Neutrophil (primary cell): ENCODE data around the gene MMP17.
"Not testable (repeated sequence)": the region's sequence is repeated elsewhere in the genome, so short reads cannot be mapped to it uniquely, and the experiment has no call there.

ENCODE experiments used
- H3K27ac ChIP-seq: fragments of 200-600 bp; sonication (generic); 2 replicates; pipeline ENCODE4 v1.5.1; 2016; ENCODE audit warnings: mild to moderate bottlenecking, moderate library complexity
- H3K27me3 ChIP-seq: fragments of 200-600 bp; sonication (generic); 2 replicates; pipeline ENCODE4 v1.6.0; 2016; ENCODE audit warnings: mild to moderate bottlenecking
- H3K36me3 ChIP-seq: fragments of 200-600 bp; sonication (generic); 2 replicates; pipeline ENCODE4 v1.5.1; 2017
- H3K4me1 ChIP-seq, 2 experiments: fragments of 200-600 bp in 1 of 2; sonication (generic) in 1 of 2; 1 replicate in 1 of 2; 2 replicates in 1 of 2; pipeline versions ENCODE4 v1.5.1 to v1.6.1; 2013 to 2016; ENCODE audit warnings: low read depth in 1 of 2, low read length in 1 of 2, mild to moderate bottlenecking in 1 of 2, moderate library complexity in 1 of 2; ENCODE audit not compliant: control insufficient read depth in 1 of 2, insufficient read depth in 1 of 2
- H3K4me3 ChIP-seq, 2 experiments: fragments of 200-600 bp in 1 of 2; sonication (generic) in 1 of 2; 1 replicate in 1 of 2; 2 replicates in 1 of 2; pipeline ENCODE4 v1.5.1; 2013 to 2016; ENCODE audit warnings: low read depth in 1 of 2, low read length in 1 of 2, mild to moderate bottlenecking in 1 of 2, moderate library complexity in 1 of 2
- H3K9me3 ChIP-seq: fragments of 200-600 bp; sonication (generic); 2 replicates; pipeline ENCODE4 v1.5.1; 2016
- CTCF ChIP-seq: fragments of 200-600 bp; sonication (generic); IDR thresholded peaks from 2 replicates; pipeline ENCODE4 v1.5.1; 2016; ENCODE audit warnings: antibody characterized with exemption

The MMP17 gene

GRCh38 chr12:131882804-131883520 lies 54.8 kb downstream of the MMP17 start:
- TF ChIP-seq CTCF = no peak
- H3K36me3 ChIP-seq = no peaks in the 10 kb centered on the region
- no peaks in the 10 kb centered on the region for H3K27me3 ChIP-seq
- H3K4me3 ChIP-seq = no peak overlapping the region
- peaks cover 46 to 50% of the 10 kb centered on the region in 2 experiments for H3K4me1 ChIP-seq
- no peaks in the 10 kb centered on the region for H3K9me3 ChIP-seq
- peak overlapping the region; percentile 44 for H3K27ac ChIP-seq

GRCh38 chr12:131883521-131883900 lies 55.3 kb downstream of the MMP17 start:
- Histone ChIP-seq H3K4me1 (peaks cover 41 to 45% of the 10 kb centered on the region in 2 experiments), H3K36me3 (no peaks in the 10 kb centered on the region), H3K27ac (peak overlapping the region; percentile 44), H3K9me3 (no peaks in the 10 kb centered on the region), H3K27me3 (no peaks in the 10 kb centered on the region), H3K4me3 (no peak overlapping the region)
- no peak for TF ChIP-seq CTCF

- not testable (repeated sequence) for H3K36me3 ChIP-seq, H3K4me3 ChIP-seq, H3K27ac ChIP-seq, H3K9me3 ChIP-seq, H3K27me3 ChIP-seq
- H3K4me1 ChIP-seq = peaks cover 25 to 29% of the 10 kb centered on the region in 2 experiments
Measured at GRCh38 chr12:131885076-131885475, 56.9 kb downstream of the MMP17 start.

- TF ChIP-seq CTCF = no peak
- Histone ChIP-seq H3K9me3 (no peaks in the 10 kb centered on the region), H3K4me1 (peaks cover 20 to 24% of the 10 kb centered on the region in 2 experiments), H3K4me3 (no peak overlapping the region), H3K27ac (no peak overlapping the region), H3K27me3 (no peaks in the 10 kb centered on the region), H3K36me3 (no peaks in the 10 kb centered on the region)
Measured at GRCh38 chr12:131885543-131886057, 57.4 kb downstream of the MMP17 start.

- not testable (repeated sequence) for H3K36me3 ChIP-seq, H3K27ac ChIP-seq, H3K4me3 ChIP-seq, H3K9me3 ChIP-seq, H3K27me3 ChIP-seq
- peaks cover 8 to 13% of the 10 kb centered on the region in 2 experiments for H3K4me1 ChIP-seq
Measured at GRCh38 chr12:131891722-131892121, 63.5 kb downstream of the MMP17 start.

- no peaks in the 10 kb centered on the region for H3K36me3 ChIP-seq
- H3K4me3 ChIP-seq = peak overlapping the region in 1 of 2 experiments; percentile 80
- no peaks in the 10 kb centered on the region for H3K27me3 ChIP-seq
- peak overlapping the region; percentile 97 for H3K27ac ChIP-seq
- H3K9me3 ChIP-seq = no peaks in the 10 kb centered on the region
- peaks cover 21 to 25% of the 10 kb centered on the region in 2 experiments for H3K4me1 ChIP-seq
- no peak for TF ChIP-seq CTCF
Measured at GRCh38 chr12:131892711-131893604, 64.8 kb downstream of the MMP17 start.
